K562 (cell line): ENCODE data around the gene MED19. TPM values are rescaled to one million over a fixed set of nuclear protein-coding genes. Genes with fewer than 3 reads are reported as not detected.

Experiments used
- ASH1L ChIP-seq: fragments of 450-650 bp; IDR thresholded peaks from 2 replicates; pipeline ENCODE4 v1.6.1; 2018; ENCODE audit warnings: borderline replicate concordance, mild to moderate bottlenecking, low read depth; ENCODE audit not compliant: partially characterized antibody
- E2F6 ChIP-seq, 2 experiments: IDR thresholded peaks; 2 replicates each; pipeline ENCODE4 v1.6.1; 2011; ENCODE audit warnings: borderline replicate concordance in 1 of 2, control low read depth in 1 of 2, low read depth in 1 of 2, low read length in 1 of 2, mild to moderate bottlenecking in 1 of 2, mixed read lengths in 1 of 2, moderate library complexity in 1 of 2; ENCODE audit not compliant: insufficient read depth in 1 of 2, insufficient read length in 1 of 2, poor library complexity in 1 of 2, severe bottlenecking in 1 of 2; ENCODE audit errors: extremely low read depth in 1 of 2
- GMEB1 ChIP-seq: fragments of 250-450 bp; sonication (Bioruptor Pico); IDR thresholded peaks from 2 replicates; pipeline ENCODE4 v1.4.0; 2020; ENCODE audit warnings: mild to moderate bottlenecking
- HLTF ChIP-seq: fragments of 450-650 bp; IDR thresholded peaks from 2 replicates; pipeline ENCODE4 v1.6.1; 2016
- MAX ChIP-seq: sonication (generic); formaldehyde crosslinking; IDR thresholded peaks from 2 replicates; pipeline ENCODE4 v1.9.0; 2022; ENCODE audit warnings: mild to moderate bottlenecking, missing genetic modification reagents
- RAD21 ChIP-seq, 2 experiments: fragments of 250-450 bp in 1 of 2; fragments of 450-650 bp in 1 of 2; sonication (Bioruptor Pico) in 1 of 2; formaldehyde crosslinking in 1 of 2; IDR thresholded peaks in 1 of 2; conservative IDR thresholded peaks in 1 of 2; 2 replicates each; pipeline versions ENCODE4 v1.4.0 to v1.8.0; 2020 to 2022; ENCODE audit warnings: mild to moderate bottlenecking in 2 of 2, moderate library complexity in 1 of 2
- RFX7 ChIP-seq: fragments of 250-450 bp; sonication (Bioruptor Pico); IDR thresholded peaks from 2 replicates; pipeline ENCODE4 v1.5.1; 2021; ENCODE audit warnings: mild to moderate bottlenecking
- SP2 ChIP-seq: IDR thresholded peaks from 2 replicates; pipeline ENCODE4 v1.6.1; 2011; ENCODE audit warnings: mild to moderate bottlenecking, low read depth, low read length, moderate library complexity; ENCODE audit not compliant: poor library complexity, severe bottlenecking; ENCODE audit errors: extremely low read depth
- TARDBP ChIP-seq: fragments of 450-650 bp; IDR thresholded peaks from 2 replicates; pipeline ENCODE4 v1.6.1; 2016
- TRIM28 ChIP-seq: fragments of 450-650 bp; IDR thresholded peaks from 2 replicates; pipeline ENCODE4 v1.6.1; 2017
- ZNF583 ChIP-seq: fragments of 250-450 bp; sonication (Bioruptor Pico); IDR thresholded peaks from 2 replicates; pipeline ENCODE4 v1.4.0; 2020
- polyA plus RNA-seq, 8 experiments: library from polyadenylated mRNA; depleted of rRNA in 4 of 8; stranded (reverse) in 5 of 8; unstranded in 3 of 8; fragments of >200 nt; fragmentation: Nextera tagmentation in 2 of 8; fragmentation: Illumina TruSeq in 1 of 8; extraction: Ambion mirVana in 2 of 8; extraction: Trizol in 1 of 8; gene quantifications; 2 replicates each; pipeline versions ENCODE4 v1.2.1 to v1.2.3, GENCODE V29; 2011 to 2014; ENCODE audit warnings: inconsistent platforms in 1 of 8, missing spikeins in 1 of 8
- total RNA-seq, 7 experiments: library from RNA; depleted of rRNA in 6 of 7; stranded (reverse); fragments of >200 nt in 6 of 7; fragmentation: Illumina TruSeq in 2 of 7; extraction: Trizol in 2 of 7; gene quantifications; 2 replicates each; pipeline versions ENCODE4 v1.2.1 to v1.2.3, GENCODE V29; 2011 to 2021; ENCODE audit warnings: low replicate concordance in 1 of 7

The MED19 gene
- total and polyA plus RNA-seq, 9 of the 15 experiments (the other 6 are each of a cell fraction or from before 2014, with no cell fraction given), result 7.3 to 23.5 (median 15.0) TPM

GRCh38 chr11:57741132-57742086, 29.4 kb upstream of the MED19 start, which contains the start of gene SELENOH (continued):
- TF ChIP-seq GMEB1 (CRISPR knock-in tag) (peak; percentile 47; the same call in 1 of the 2 replicates), RAD21 (CRISPR knock-in tag; conservative IDR thresholded peaks at IDR 0.05 in 1 of 2, IDR thresholded peaks at IDR 0.05 in 1 of 2) (peak in 1 of 2 experiments; percentile 46; a peak in 3 of 4 replicates), ZNF583 (CRISPR knock-in tag) (0 out of 2 replicates have a peak, but pooled peaks have one; percentile 35), SP2 (no peak), HLTF (peak; percentile 87; the same call in 1 of the 2 replicates), TARDBP (0 out of 2 replicates have a peak, but pooled peaks have one; percentile 68), E2F6 (IDR thresholded peaks at IDR 0.05; ENCODE audit: borderline replicate concordance in 1 of 2, extremely low read depth in 1 of 2, insufficient read depth in 1 of 2, insufficient read length in 1 of 2, low read depth in 1 of 2, low read length in 1 of 2, poor library complexity in 1 of 2, severe bottlenecking in 1 of 2) (peak; percentile 92 to 94), ASH1L (peak; percentile 38), MAX (CRISPR knock-in tag) (peak; percentile 99), RFX7 (CRISPR knock-in tag) (no peak), TRIM28 (peak; percentile 91)
